Stimulated activated CD4-positive, alpha-beta T cell treated with anti-CD3 and anti-CD28 coated beads, Interleukin-15, amount 100 ng/mL, for 24 hours (primary cell): ENCODE results near the gene COX6B2.

Experiments
- DNase-seq: peaks from one replicate; pipeline ENCODE4 v3.0.0-alpha.2; 2020

Gene COX6B2

GRCh38 chr19:55362174-55362989 lies 7.9 kb upstream of the COX6B2 start:
- no peak for DNase-seq

- DNase-seq: no peak
Observed at GRCh38 chr19:55360902-55361301, 6.4 kb upstream of the COX6B2 start.

- no peak for DNase-seq
Observed at GRCh38 chr19:55358943-55359908, 4.7 kb upstream of the COX6B2 start.

- no peak for DNase-seq
Observed at GRCh38 chr19:55358493-55358892, 4.0 kb upstream of the COX6B2 start.

- DNase-seq: no peak
Observed at GRCh38 chr19:55355213-55355821, 798 bp upstream of the COX6B2 start.

- peak; percentile 63 for DNase-seq
Observed at GRCh38 chr19:55353803-55354697, 469 bp downstream of the COX6B2 start.

GRCh38 chr19:55353356-55353802 lies 1.1 kb downstream of the COX6B2 start:
- DNase-seq: no peak

- DNase-seq: no peak
Observed at GRCh38 chr19:55352549-55353145, 1.9 kb downstream of the COX6B2 start.

GRCh38 chr19:55352040-55352439 lies 2.5 kb downstream of the COX6B2 start:
- no peak for DNase-seq

GRCh38 chr19:55350620-55351315 lies 3.8 kb downstream of the COX6B2 start:
- no peak for DNase-seq

GRCh38 chr19:55348317-55349034 lies 6.0 kb downstream of the COX6B2 start:
- no peak for DNase-seq

GRCh38 chr19:55347442-55348009 lies 7.0 kb downstream of the COX6B2 start:
- no peak for DNase-seq

- DNase-seq: no peak
Observed at GRCh38 chr19:55346725-55347441, 7.6 kb downstream of the COX6B2 start.

- DNase-seq: no peak
Observed at GRCh38 chr19:55345818-55346724, 8.4 kb downstream of the COX6B2 start.

GRCh38 chr19:55345101-55345817 lies 9.3 kb downstream of the COX6B2 start:
- no peak for DNase-seq

- DNase-seq: no peak
Observed at GRCh38 chr19:55344444-55344843, 10.1 kb downstream of the COX6B2 start.
